Keratinocyte (primary cell): ENCODE measurements around the gene NAA16. TPM values are rescaled to one million over a fixed set of nuclear protein-coding genes. Genes with fewer than 3 reads are reported as not detected.

Source experiments
- DNase-seq: peaks from one replicate; pipeline ENCODE4 v3.0.0-alpha.2; 2011; ENCODE audit warnings: low read depth, missing footprints, low spot score
- FAIRE-seq: peaks from 2 replicates; lab custom pipeline; 2011; peaks lifted over from hg19 to GRCh38; lab: Jason Lieb, UNC
- H2AFZ ChIP-seq: 2 replicates; pipeline ENCODE4 v1.6.0; 2012; ENCODE audit warnings: low read length, control low read depth, inconsistent platforms; ENCODE audit not compliant: control insufficient read depth
- H3K27ac ChIP-seq: 2 replicates; pipeline ENCODE4 v1.5.1; 2011; ENCODE audit warnings: low read length; ENCODE audit not compliant: control insufficient read depth, insufficient read depth
- H3K27me3 ChIP-seq: 3 replicates; pipeline ENCODE4 v1.6.0; 2011; ENCODE audit warnings: low read length; ENCODE audit not compliant: control insufficient read depth, insufficient read depth; ENCODE audit errors: extremely low read depth
- H3K36me3 ChIP-seq, 2 experiments: 2 replicates in 1 of 2; 3 replicates in 1 of 2; pipeline ENCODE4 v1.5.1; 2011; ENCODE audit warnings: low read length in 2 of 2, mild to moderate bottlenecking in 1 of 2; ENCODE audit not compliant: control insufficient read depth in 2 of 2, insufficient read depth in 2 of 2; ENCODE audit errors: extremely low read depth in 1 of 2
- H3K4me1 ChIP-seq: 3 replicates; pipeline ENCODE4 v1.5.1; 2011; ENCODE audit warnings: low read length; ENCODE audit not compliant: control insufficient read depth, insufficient read depth; ENCODE audit errors: extremely low read depth
- H3K4me2 ChIP-seq: 3 replicates; pipeline ENCODE4 v1.6.0; 2011; ENCODE audit warnings: low read depth, low read length; ENCODE audit not compliant: control insufficient read depth, insufficient read depth; ENCODE audit errors: extremely low read depth
- H3K4me3 ChIP-seq, 3 experiments: fragments of 200-600 bp in 1 of 3; sonication (generic) in 1 of 3; 2 replicates in 2 of 3; 3 replicates in 1 of 3; pipeline ENCODE4 v1.5.1; 2011 to 2016; ENCODE audit warnings: low read length in 3 of 3, mild to moderate bottlenecking in 3 of 3, control low read depth in 2 of 3, inconsistent platforms in 1 of 3, low read depth in 1 of 3, mixed read lengths in 1 of 3, mixed run types in 1 of 3, moderate library complexity in 1 of 3; ENCODE audit not compliant: control insufficient read depth in 2 of 3, insufficient read depth in 2 of 3; ENCODE audit errors: extremely low read depth in 1 of 3
- H3K79me2 ChIP-seq: 2 replicates; pipeline ENCODE4 v1.6.0; 2012; ENCODE audit warnings: low read length; ENCODE audit not compliant: control insufficient read depth, insufficient read depth
- H3K9ac ChIP-seq: 3 replicates; pipeline ENCODE4 v1.6.0; 2011; ENCODE audit warnings: low read length; ENCODE audit not compliant: control insufficient read depth, insufficient read depth; ENCODE audit errors: extremely low read depth
- H3K9me1 ChIP-seq: 3 replicates; pipeline ENCODE4 v1.6.0; 2011; ENCODE audit warnings: low read length; ENCODE audit not compliant: control insufficient read depth, insufficient read depth; ENCODE audit errors: extremely low read depth
- H3K9me3 ChIP-seq: 2 replicates; pipeline ENCODE4 v1.5.1; 2012; ENCODE audit warnings: low read depth, low read length; ENCODE audit not compliant: control insufficient read depth
- H4K20me1 ChIP-seq: 3 replicates; pipeline ENCODE4 v1.6.0; 2011; ENCODE audit warnings: low read length; ENCODE audit not compliant: control insufficient read depth, insufficient read depth; ENCODE audit errors: extremely low read depth
- CTCF ChIP-seq, 3 experiments: IDR thresholded peaks in 1 of 3; conservative IDR thresholded peaks in 1 of 3; optimal IDR thresholded peaks in 1 of 3; 2 replicates in 2 of 3; 3 replicates in 1 of 3; pipeline versions ENCODE3 to v1.5.1; 2011; ENCODE audit warnings: low read length in 3 of 3, mild to moderate bottlenecking in 3 of 3, moderate library complexity in 2 of 3, control low read depth in 1 of 3, inconsistent platforms in 1 of 3; ENCODE audit not compliant: insufficient read depth in 2 of 3; ENCODE audit errors: extremely low read depth in 1 of 3
- EZH2 ChIP-seq: IDR thresholded peaks from one replicate; pipeline ENCODE4 v1.6.1; 2012; ENCODE audit warnings: inconsistent platforms, mild to moderate bottlenecking, low read length, moderate library complexity
- dilution Hi-C: fragments of 300-500 bp; cut with MboI; formaldehyde crosslinking; loops from one replicate; pipeline ENCODE4 v1.7.0; 2020; ENCODE audit warnings: low sequenced_read_pairs; ENCODE audit not compliant: extremely low pct_ligation_motif_present
- polyA plus RNA-seq, 5 experiments: library from polyadenylated mRNA; depleted of rRNA in 3 of 5; stranded (reverse) in 3 of 5; stranded (forward) in 1 of 5; unstranded in 1 of 5; fragments of >200 nt; gene quantifications; 1 replicate in 1 of 5; 2 replicates in 3 of 5; 3 replicates in 1 of 5; pipeline versions ENCODE4 v1.2.1 to v1.2.3, GENCODE V29; 2011 to 2012; ENCODE audit warnings: missing spikeins in 2 of 5, low read depth in 1 of 5, low replicate concordance in 1 of 5

The NAA16 gene
- polyA plus RNA-seq, 1 donor (not counting 4 experiments of a cell fraction or from before 2014, with no cell fraction given): 12.0 TPM

- Histone ChIP-seq H2AFZ (no peak overlapping the region), H3K27ac (no peak overlapping the region), H3K27me3 (no peaks in the 10 kb centered on the region), H3K9me3 (no peaks in the 10 kb centered on the region), H4K20me1 (no peaks in the 10 kb centered on the region), H3K4me3 (no peak overlapping the region), H3K79me2 (no peaks in the 10 kb centered on the region), H3K9ac (no peak overlapping the region), H3K4me2 (no peak overlapping the region), H3K4me1 (no peaks in the 10 kb centered on the region), H3K36me3 (no peaks in the 10 kb centered on the region), H3K9me1 (no peaks in the 10 kb centered on the region)
- FAIRE-seq (no peak), DNase-seq (no peak)
- TF ChIP-seq EZH2 (no peak), CTCF (optimal IDR thresholded peaks at IDR 0.05 in 1 of 3, IDR thresholded peaks at IDR 0.05 in 1 of 3, conservative IDR thresholded peaks at IDR 0.05 in 1 of 3; ENCODE audit: extremely low read depth in 1 of 3, insufficient read depth in 2 of 3, low read length in 3 of 3) (no peak)
- dilution Hi-C loops: no loop called here
These were observed 16.2 kb upstream of the NAA16 start for GRCh38 chr13:41294914-41295313.

- no peak for TF ChIP-seq CTCF (optimal IDR thresholded peaks at IDR 0.05 in 1 of 3, IDR thresholded peaks at IDR 0.05 in 1 of 3, conservative IDR thresholded peaks at IDR 0.05 in 1 of 3; ENCODE audit: extremely low read depth in 1 of 3, insufficient read depth in 2 of 3, low read length in 3 of 3)
- TF ChIP-seq EZH2: no peak
- no peak for FAIRE-seq
- Histone ChIP-seq H3K79me2 (no peaks in the 10 kb centered on the region), H3K27me3 (no peaks in the 10 kb centered on the region), H3K36me3 (no peaks in the 10 kb centered on the region), H3K9me1 (no peaks in the 10 kb centered on the region), H3K9ac (no peak overlapping the region), H3K4me2 (no peak overlapping the region), H4K20me1 (no peaks in the 10 kb centered on the region), H3K9me3 (no peaks in the 10 kb centered on the region), H3K4me1 (no peaks in the 10 kb centered on the region), H3K4me3 (no peak overlapping the region), H2AFZ (no peak overlapping the region), H3K27ac (no peak overlapping the region)
- dilution Hi-C loops: no loop called here
- no peak for DNase-seq
These were observed 15.1 kb upstream of the NAA16 start for GRCh38 chr13:41295973-41296372.
